Hematopoietic multipotent progenitor cell treated with erythropoietin and hydrocortisone succinate and interleukin-3 and kit ligand, for 4 days (in vitro differentiated cells): ENCODE data around the gene SIN3B.

Source experiments
- DNase-seq: peaks from one replicate; pipeline ENCODE4 v3.0.0-alpha.2; 2015

Gene SIN3B

GRCh38 chr19:16917401-16917800 is 88.2 kb downstream of the SIN3B start:
- no peak for DNase-seq

- no peak for DNase-seq
These were observed 90.3 kb downstream of the SIN3B start for GRCh38 chr19:16919496-16919895.

DNA sequence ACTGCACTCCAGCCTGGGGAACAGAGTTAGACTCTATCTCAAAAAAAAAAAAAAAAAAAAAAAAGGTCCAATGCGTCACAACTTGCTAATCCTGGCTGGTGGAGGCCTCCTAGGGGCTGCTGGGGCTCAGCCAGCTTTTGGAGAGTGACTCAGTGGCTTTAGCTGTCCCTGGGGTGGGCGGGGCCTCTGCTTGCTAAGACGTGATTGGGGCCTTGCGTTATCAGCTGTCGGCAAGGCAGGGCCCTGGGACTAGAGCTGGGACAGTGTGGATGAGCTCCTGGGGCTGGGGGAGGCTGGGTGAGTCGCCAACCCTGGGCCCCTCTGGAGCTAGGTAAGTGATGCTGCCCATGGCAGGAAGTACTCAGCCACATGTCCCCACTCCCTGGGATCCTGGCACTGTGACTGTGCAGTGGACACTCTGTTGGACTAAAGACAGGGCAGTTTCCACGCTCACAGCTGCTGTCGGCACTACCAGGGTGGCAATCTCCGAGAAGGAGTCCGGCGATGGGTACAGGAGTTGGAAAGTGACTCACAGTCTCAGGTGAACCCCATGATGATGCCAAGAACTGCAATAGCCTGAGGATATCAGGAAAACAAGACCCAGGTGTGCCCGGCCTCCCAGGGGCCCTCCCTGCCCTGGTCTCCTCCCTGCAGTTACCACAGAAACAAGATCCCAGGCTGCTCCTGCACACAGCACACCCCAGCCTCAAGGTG is 91.8 kb downstream of the SIN3B start:
- DNase-seq = peak; percentile 54

DNA sequence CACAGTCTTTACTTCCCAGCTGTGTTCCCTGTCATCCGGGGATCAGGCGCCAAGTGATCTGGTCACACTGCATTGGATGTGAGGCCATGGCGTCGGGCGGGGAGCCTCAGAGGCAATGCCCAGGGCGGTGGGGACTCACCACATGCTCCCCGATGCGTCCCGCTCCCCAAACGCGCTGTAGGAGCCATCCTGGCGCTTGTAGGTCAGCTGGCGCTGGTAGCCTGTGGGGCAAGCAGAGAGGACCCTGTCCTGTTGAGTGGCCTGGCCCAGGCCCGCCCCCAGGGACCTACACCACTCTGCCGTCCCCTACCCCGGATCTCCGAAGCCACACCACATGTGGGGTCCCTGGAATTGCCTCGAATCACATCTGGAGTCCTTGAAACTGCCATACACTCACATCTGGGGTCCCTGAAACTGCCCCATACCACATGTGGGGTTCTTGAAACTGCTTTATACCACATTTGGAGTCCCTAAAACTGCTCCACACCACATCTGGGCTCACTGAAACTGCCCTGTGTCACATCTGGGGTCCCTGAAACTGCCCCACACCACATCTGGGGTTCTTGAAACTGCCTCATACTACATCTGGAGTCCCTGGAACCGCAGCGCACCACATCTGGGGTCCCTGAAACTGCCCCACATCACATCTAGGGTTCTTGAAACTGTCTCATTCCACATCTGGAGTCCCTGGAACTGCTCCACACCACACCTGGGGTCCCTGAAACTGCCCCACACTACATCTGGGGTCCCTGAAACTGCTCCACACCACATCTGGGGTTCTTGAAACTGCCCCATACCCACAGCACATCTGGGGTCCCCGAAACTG is 92.8 kb downstream of the SIN3B start:
- no peak for DNase-seq

GRCh38 chr19:16922592-16922934 is 93.4 kb downstream of the SIN3B start:
- DNase-seq = no peak

DNA sequence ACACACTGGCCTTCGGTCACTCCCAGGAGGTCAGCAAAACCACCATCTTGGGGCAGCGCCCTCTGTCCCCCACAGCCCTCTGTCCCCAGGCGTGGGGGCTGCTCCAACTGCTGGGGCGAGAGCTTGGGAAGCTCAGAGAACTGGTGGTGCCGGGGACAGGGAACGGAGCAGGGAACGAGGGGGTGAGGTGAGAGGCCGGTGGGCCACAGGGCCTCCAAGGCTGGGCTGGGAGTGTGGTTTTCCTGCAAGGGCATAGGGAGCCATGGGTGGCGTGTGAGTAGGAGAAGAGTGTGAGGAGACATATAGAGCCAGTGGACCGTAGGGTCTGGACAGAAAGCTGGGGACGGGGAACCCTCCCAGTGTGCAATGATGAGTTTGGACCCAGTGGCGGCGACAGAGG is 93.8 kb downstream of the SIN3B start:
- DNase-seq = no peak

DNA sequence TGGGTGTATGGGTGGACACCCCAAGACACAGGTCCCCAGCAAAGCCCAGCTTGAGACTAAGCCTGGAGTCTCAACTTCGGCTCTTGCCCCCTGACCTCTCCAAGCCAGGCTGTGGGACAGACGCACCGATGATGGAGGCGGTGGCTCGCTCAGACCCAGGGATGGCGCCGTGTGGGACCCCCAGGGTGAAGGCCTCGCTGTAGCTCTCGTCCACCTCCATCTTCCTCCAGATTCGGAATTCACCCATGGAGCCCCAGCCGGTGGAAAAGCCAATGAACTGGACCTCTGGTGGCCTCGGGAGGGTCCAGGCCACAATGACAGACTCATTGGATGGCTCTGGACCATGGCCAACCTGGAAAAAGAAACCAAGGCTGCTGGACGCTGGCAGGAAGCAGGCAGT is 98.7 kb downstream of the SIN3B start:
- no peak for DNase-seq

DNA sequence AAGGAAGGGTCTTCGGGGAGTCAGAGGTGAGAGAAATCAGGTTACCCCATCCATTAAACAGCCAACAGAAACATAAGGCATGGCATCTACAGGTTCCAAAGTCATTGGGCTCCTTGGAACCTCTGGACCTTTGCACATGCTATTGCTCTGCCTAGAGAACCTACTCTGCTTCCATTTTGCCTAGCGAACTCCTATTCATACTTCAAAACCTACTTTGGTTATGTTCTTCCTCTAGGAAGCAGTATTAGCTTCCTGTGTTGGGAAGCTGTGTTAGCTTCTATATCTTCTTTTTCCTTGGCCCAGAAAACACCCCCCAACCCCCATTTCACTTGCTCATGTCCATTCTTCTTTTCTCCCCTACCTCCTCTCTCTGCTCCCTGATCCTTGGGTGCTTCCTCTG is 99.2 kb downstream of the SIN3B start:
- DNase-seq = no peak

GRCh38 chr19:16928916-16929315 is 99.7 kb downstream of the SIN3B start:
- DNase-seq = no peak
